GM12878 (cell line): ENCODE results near the gene UFC1. TPM values are rescaled to one million over a fixed set of nuclear protein-coding genes. Genes with fewer than 3 reads are reported as not detected.

Source experiments
- ATAC-seq: fragments of 200-7000 bp; cut with Tn5 transposase; 3 replicates; pipeline ENCODE4 v1.9.1; 2020; ENCODE audit warnings: mild to moderate bottlenecking, moderate library complexity
- BruUV-seq: library from RNA; stranded (reverse); fragments of 400-500 nt; replicated peaks from 2 replicates; lab custom pipeline; 2021; lab: Mats Ljungman, UMichigan
- CTCF ChIA-PET: fragments of 300-600 bp; sonication (Branson Sonifier 250); formaldehyde crosslinking; extraction: SDS; loops from one replicate; lab custom pipeline; 2021; ENCODE audit warnings: inconsistent platforms; lab: Yijun Ruan, JAX
- POLR2A ChIA-PET: fragments of 350-600 bp; formaldehyde crosslinking; extraction: SDS; loops from one replicate; lab custom pipeline; 2021; ENCODE audit warnings: inconsistent platforms; lab: Charles Lee
- RAD21 ChIA-PET: fragments of 300-600 bp; sonication (Branson Sonifier 250); formaldehyde crosslinking; loops from one replicate; lab custom pipeline; 2023; ENCODE audit warnings: antibody characterized with exemption; ENCODE audit not compliant: unreplicated experiment; lab: Charles Lee
- SMC1A ChIA-PET: fragments of 300-600 bp; sonication (Branson Sonifier 250); formaldehyde crosslinking; loops from one replicate; lab custom pipeline; 2023; ENCODE audit not compliant: unreplicated experiment, uncharacterized antibody; lab: Charles Lee
- DNase-seq: peaks from one replicate; pipeline ENCODE4 v3.0.0-alpha.2; 2011; ENCODE audit warnings: low read depth, low spot score
- FAIRE-seq: peaks from 3 replicates; lab custom pipeline; 2011; peaks lifted over from hg19 to GRCh38; lab: Jason Lieb, UNC
- H2AFZ ChIP-seq: 2 replicates; pipeline ENCODE4 v1.6.0; 2011; ENCODE audit warnings: low read depth, low read length, control low read depth; ENCODE audit not compliant: control insufficient read depth
- H3K27ac ChIP-seq: 2 replicates; pipeline ENCODE4 v1.5.1; 2011; ENCODE audit warnings: control low read depth; ENCODE audit not compliant: control insufficient read depth, insufficient read depth
- H3K27me3 ChIP-seq, 2 experiments: replicated peaks in 1 of 2; 2 replicates each; pipeline versions ENCODE4 v1.6.0 to v1.6.1; 2011; ENCODE audit warnings: low read length in 1 of 2; ENCODE audit not compliant: control insufficient read depth in 2 of 2, insufficient read depth in 2 of 2
- H3K36me3 ChIP-seq, 2 experiments: 2 replicates each; pipeline ENCODE4 v1.5.1; 2011; ENCODE audit warnings: low read length in 1 of 2; ENCODE audit not compliant: control insufficient read depth in 2 of 2, insufficient read depth in 2 of 2
- H3K4me1 ChIP-seq: 2 replicates; pipeline ENCODE4 v1.6.1; 2011; ENCODE audit warnings: mild to moderate bottlenecking, low read length, moderate library complexity, mixed read lengths; ENCODE audit not compliant: control insufficient read depth, insufficient read depth
- H3K4me2 ChIP-seq: 2 replicates; pipeline ENCODE4 v1.6.0; 2011; ENCODE audit warnings: control low read depth; ENCODE audit not compliant: control insufficient read depth, insufficient read depth
- H3K4me3 ChIP-seq: fragments of 200-600 bp; sonication (generic); 2 replicates; pipeline ENCODE4 v1.5.1; 2016
- H3K79me2 ChIP-seq: 2 replicates; pipeline ENCODE4 v1.6.0; 2011; ENCODE audit warnings: low read length; ENCODE audit not compliant: control insufficient read depth, insufficient read depth
- H3K9ac ChIP-seq: 2 replicates; pipeline ENCODE4 v1.8.0; 2011; ENCODE audit warnings: low read length, control low read depth, mixed read lengths; ENCODE audit not compliant: control insufficient read depth, insufficient read depth
- H3K9me3 ChIP-seq: replicated peaks from 3 replicates; pipeline ENCODE4 v1.5.1; 2011; ENCODE audit warnings: mild to moderate bottlenecking, low read length; ENCODE audit not compliant: control insufficient read depth, insufficient read depth
- H4K20me1 ChIP-seq: 2 replicates; pipeline ENCODE4 v1.6.0; 2011; ENCODE audit not compliant: control insufficient read depth, insufficient read depth
- CBFB ChIP-seq: IDR thresholded peaks from 2 replicates; pipeline ENCODE4 v1.6.1; 2016; ENCODE audit warnings: antibody characterized with exemption, low read depth
- CREB1 ChIP-seq: IDR thresholded peaks from 2 replicates; pipeline ENCODE4 v1.6.1; 2012; ENCODE audit warnings: low read depth, mild to moderate bottlenecking, inconsistent platforms
- GATAD2B ChIP-seq: fragments of 450-650 bp; conservative IDR thresholded peaks from 2 replicates; pipeline ENCODE4 v1.6.1; 2017; ENCODE audit warnings: low read depth, mild to moderate bottlenecking, moderate library complexity
- IKZF1 ChIP-seq: fragments of 450-650 bp; conservative IDR thresholded peaks from 2 replicates; pipeline ENCODE4 v1.6.1; 2017; ENCODE audit warnings: antibody characterized with exemption, mild to moderate bottlenecking
- MEF2B ChIP-seq: fragments of 450-650 bp; IDR thresholded peaks from 2 replicates; pipeline ENCODE4 v1.6.1; 2018; ENCODE audit warnings: mild to moderate bottlenecking, moderate library complexity; ENCODE audit not compliant: partially characterized antibody, poor library complexity, severe bottlenecking
- PML ChIP-seq: IDR thresholded peaks from 2 replicates; pipeline ENCODE4 v1.6.1; 2012; ENCODE audit warnings: low read length, inconsistent platforms
- YY1 ChIP-seq: IDR thresholded peaks from 2 replicates; pipeline ENCODE4 v1.6.1; 2011; ENCODE audit warnings: low read depth, mild to moderate bottlenecking, low read length
- WGBS: methylation state at CpG from one replicate; pipeline ENCODE4 v1.1.6; 2016; ENCODE audit warnings: low lambda C conversion rate; ENCODE audit not compliant: insufficient replicate concordance, insufficient coverage; ENCODE audit errors: missing lambda C conversion rate; 5-methylcytosine and 5-hydroxymethylcytosine counted together
- in situ Hi-C: fragments of 300-500 bp; cut with MboI; formaldehyde crosslinking; loops from 9 replicates; pipeline ENCODE4 v1.14.3; 2018; ENCODE audit warnings: mixed read lengths
- intact Hi-C: fragments of 100-400 bp; cut with micrococcal nuclease; formaldehyde crosslinking; loops from one replicate; pipeline ENCODE4 v1.14.2; 2022; ENCODE audit not compliant: unreplicated experiment
- polyA plus RNA-seq, 11 experiments: library from polyadenylated mRNA; depleted of rRNA in 4 of 11; unstranded in 6 of 11; stranded (reverse) in 5 of 11; fragments of >200 nt; fragmentation: Nextera tagmentation in 4 of 11; fragmentation: Illumina TruSeq in 1 of 11; extraction: Ambion mirVana in 4 of 11; extraction: Trizol in 1 of 11; gene quantifications; 1 replicate in 1 of 11; 2 replicates in 10 of 11; pipeline versions ENCODE4 v1.2.1 to v1.2.3, GENCODE V29; 2011 to 2016; ENCODE audit warnings: inconsistent platforms in 2 of 11, missing spikeins in 2 of 11, low read depth in 1 of 11
- total RNA-seq, 4 experiments: library from RNA; depleted of rRNA in 3 of 4; stranded (reverse); fragments of >200 nt in 3 of 4; fragmentation: Illumina TruSeq in 1 of 4; extraction: Trizol in 1 of 4; gene quantifications; 2 replicates each; pipeline versions ENCODE4 v1.2.1 to v1.2.3, GENCODE V29; 2013 to 2021
- TF ChIP-seq, protein P1 (sequence below): IDR thresholded peaks from 2 replicates; pipeline ENCODE4 v1.6.1; 2011; ENCODE audit warnings: low read depth, mild to moderate bottlenecking, low read length, moderate library complexity, borderline replicate concordance; ENCODE audit errors: extremely low read depth
- TF ChIP-seq, protein P2 (sequence below), 3 experiments: IDR thresholded peaks in 2 of 3; conservative IDR thresholded peaks in 1 of 3; 2 replicates each; pipeline ENCODE4 v1.5.1; 2011; ENCODE audit warnings: low read depth in 3 of 3, low read length in 3 of 3, mild to moderate bottlenecking in 3 of 3, control low read depth in 2 of 3, moderate library complexity in 2 of 3, inconsistent platforms in 1 of 3, mixed read lengths in 1 of 3; ENCODE audit not compliant: control insufficient read depth in 2 of 3, insufficient read depth in 1 of 3; ENCODE audit errors: extremely low read depth in 1 of 3
- TF ChIP-seq, protein P3 (sequence below): fragments of 450-650 bp; formaldehyde crosslinking; IDR thresholded peaks from 2 replicates; pipeline ENCODE4 v1.4.0; 2020; ENCODE audit warnings: mild to moderate bottlenecking, moderate library complexity
- TF ChIP-seq, protein P4 (sequence below): IDR thresholded peaks from 2 replicates; pipeline ENCODE4 v1.6.1; 2011; ENCODE audit warnings: borderline replicate concordance, low read depth, mild to moderate bottlenecking, moderate library complexity, low read length; ENCODE audit not compliant: insufficient read depth, poor library complexity, severe bottlenecking

UFC1 gene
- total and polyA plus RNA-seq, 10 of the 15 experiments (the other 5 are each of a cell fraction or from before 2014, with no cell fraction given), result 95.9 to 239 (median 151) TPM

DNA sequence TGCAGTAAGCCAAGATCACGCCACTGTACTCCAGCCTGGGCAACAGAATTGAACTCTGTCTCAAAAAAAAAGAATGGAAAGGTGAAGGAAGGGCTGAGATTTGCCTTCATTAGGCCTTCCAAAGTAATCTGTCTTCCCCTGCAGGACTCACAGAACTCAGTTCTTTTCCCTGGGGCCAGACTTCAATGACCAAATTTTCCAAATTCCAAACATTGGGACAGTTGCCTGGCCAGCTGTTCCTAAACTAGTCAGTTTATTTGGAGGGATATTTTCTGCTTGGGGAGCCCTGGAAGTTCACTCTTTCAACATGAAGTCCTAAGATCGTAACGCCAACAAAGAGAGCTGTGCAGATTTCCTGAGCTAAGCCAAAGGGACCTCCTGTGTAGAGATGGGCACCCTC lies 15.9 kb upstream of the UFC1 start:
- ChIA-PET CTCF (interaction anchor here (0.7 to 6.2 kb wide), 17 partner anchors 9 to 244 kb away, joined by 3 to 60 read pairs (median 6); partner anchors contain the start of genes ARHGAP30, KLHDC9, NIT1 and PFDN2), RAD21 (interaction anchor here (0.5 to 2.8 kb wide), 7 partner anchors 20 to 744 kb away, joined by 3 to 15 read pairs (median 3); partner anchors contain the start of genes ARHGAP30, KLHDC9, NIT1 and PFDN2), SMC1A (interaction anchor here (0.7 to 4.4 kb wide), 15 partner anchors 8 to 140 kb away, joined by 3 to 26 read pairs (median 4); partner anchors contain the start of genes ARHGAP30, B4GALT3, KLHDC9 and NIT1), POLR2A (interaction anchor here (0.9 to 1.2 kb wide), 2 partner anchors 11 to 356 kb away, joined by 3 read pairs; no protein-coding TSS in a partner anchor)
- Histone ChIP-seq H3K79me2 (peaks cover 18% of the 10 kb centered on the region), H3K4me1 (no peaks in the 10 kb centered on the region), H4K20me1 (no peaks in the 10 kb centered on the region), H3K27ac (no peak overlapping the region), H3K9ac (no peak overlapping the region), H3K9me3 (no peaks in the 10 kb centered on the region), H3K36me3 (no peaks in the 10 kb centered on the region), H3K27me3 (no peaks in the 10 kb centered on the region), H2AFZ (no peak overlapping the region), H3K4me3 (no peak overlapping the region), H3K4me2 (no peak overlapping the region)
- WGBS, result 97% methylated on average over 3 of the region's 3 CpGs
- FAIRE-seq, result no peak
- no peak for TF ChIP-seq CREB1
- TF ChIP-seq, protein P1, sequence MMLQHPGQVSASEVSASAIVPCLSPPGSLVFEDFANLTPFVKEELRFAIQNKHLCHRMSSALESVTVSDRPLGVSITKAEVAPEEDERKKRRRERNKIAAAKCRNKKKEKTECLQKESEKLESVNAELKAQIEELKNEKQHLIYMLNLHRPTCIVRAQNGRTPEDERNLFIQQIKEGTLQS, result no peak
- no peak for TF ChIP-seq YY1
- TF ChIP-seq, protein P2, sequence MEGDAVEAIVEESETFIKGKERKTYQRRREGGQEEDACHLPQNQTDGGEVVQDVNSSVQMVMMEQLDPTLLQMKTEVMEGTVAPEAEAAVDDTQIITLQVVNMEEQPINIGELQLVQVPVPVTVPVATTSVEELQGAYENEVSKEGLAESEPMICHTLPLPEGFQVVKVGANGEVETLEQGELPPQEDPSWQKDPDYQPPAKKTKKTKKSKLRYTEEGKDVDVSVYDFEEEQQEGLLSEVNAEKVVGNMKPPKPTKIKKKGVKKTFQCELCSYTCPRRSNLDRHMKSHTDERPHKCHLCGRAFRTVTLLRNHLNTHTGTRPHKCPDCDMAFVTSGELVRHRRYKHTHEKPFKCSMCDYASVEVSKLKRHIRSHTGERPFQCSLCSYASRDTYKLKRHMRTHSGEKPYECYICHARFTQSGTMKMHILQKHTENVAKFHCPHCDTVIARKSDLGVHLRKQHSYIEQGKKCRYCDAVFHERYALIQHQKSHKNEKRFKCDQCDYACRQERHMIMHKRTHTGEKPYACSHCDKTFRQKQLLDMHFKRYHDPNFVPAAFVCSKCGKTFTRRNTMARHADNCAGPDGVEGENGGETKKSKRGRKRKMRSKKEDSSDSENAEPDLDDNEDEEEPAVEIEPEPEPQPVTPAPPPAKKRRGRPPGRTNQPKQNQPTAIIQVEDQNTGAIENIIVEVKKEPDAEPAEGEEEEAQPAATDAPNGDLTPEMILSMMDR (IDR thresholded peaks at IDR 0.05 in 2 of 3, conservative IDR thresholded peaks at IDR 0.05 in 1 of 3; ENCODE audit: control insufficient read depth in 2 of 3, extremely low read depth in 1 of 3, insufficient read depth in 1 of 3, low read depth in 3 of 3, low read length in 3 of 3), result no peak
- no peak for TF ChIP-seq CBFB
- TF ChIP-seq PML, result no peak
- TF ChIP-seq IKZF1, result no peak
- TF ChIP-seq, protein P3, sequence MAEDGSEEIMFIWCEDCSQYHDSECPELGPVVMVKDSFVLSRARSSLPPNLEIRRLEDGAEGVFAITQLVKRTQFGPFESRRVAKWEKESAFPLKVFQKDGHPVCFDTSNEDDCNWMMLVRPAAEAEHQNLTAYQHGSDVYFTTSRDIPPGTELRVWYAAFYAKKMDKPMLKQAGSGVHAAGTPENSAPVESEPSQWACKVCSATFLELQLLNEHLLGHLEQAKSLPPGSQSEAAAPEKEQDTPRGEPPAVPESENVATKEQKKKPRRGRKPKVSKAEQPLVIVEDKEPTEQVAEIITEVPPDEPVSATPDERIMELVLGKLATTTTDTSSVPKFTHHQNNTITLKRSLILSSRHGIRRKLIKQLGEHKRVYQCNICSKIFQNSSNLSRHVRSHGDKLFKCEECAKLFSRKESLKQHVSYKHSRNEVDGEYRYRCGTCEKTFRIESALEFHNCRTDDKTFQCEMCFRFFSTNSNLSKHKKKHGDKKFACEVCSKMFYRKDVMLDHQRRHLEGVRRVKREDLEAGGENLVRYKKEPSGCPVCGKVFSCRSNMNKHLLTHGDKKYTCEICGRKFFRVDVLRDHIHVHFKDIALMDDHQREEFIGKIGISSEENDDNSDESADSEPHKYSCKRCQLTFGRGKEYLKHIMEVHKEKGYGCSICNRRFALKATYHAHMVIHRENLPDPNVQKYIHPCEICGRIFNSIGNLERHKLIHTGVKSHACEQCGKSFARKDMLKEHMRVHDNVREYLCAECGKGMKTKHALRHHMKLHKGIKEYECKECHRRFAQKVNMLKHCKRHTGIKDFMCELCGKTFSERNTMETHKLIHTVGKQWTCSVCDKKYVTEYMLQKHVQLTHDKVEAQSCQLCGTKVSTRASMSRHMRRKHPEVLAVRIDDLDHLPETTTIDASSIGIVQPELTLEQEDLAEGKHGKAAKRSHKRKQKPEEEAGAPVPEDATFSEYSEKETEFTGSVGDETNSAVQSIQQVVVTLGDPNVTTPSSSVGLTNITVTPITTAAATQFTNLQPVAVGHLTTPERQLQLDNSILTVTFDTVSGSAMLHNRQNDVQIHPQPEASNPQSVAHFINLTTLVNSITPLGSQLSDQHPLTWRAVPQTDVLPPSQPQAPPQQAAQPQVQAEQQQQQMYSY (CRISPR knock-in tag), result no peak
- no peak for TF ChIP-seq MEF2B
- TF ChIP-seq, protein P4, sequence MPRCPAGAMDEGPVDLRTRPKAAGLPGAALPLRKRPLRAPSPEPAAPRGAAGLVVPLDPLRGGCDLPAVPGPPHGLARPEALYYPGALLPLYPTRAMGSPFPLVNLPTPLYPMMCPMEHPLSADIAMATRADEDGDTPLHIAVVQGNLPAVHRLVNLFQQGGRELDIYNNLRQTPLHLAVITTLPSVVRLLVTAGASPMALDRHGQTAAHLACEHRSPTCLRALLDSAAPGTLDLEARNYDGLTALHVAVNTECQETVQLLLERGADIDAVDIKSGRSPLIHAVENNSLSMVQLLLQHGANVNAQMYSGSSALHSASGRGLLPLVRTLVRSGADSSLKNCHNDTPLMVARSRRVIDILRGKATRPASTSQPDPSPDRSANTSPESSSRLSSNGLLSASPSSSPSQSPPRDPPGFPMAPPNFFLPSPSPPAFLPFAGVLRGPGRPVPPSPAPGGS, result no peak
- TF ChIP-seq GATAD2B, result no peak
- in situ Hi-C loops (no loop called here), intact Hi-C loops (no loop called here)
- no TSS peak for BruUV-seq
- ATAC-seq, result no peak
- DNase-seq, result no peak
